ENCODE results near the gene CACTIN.

CACTIN gene

DNA sequence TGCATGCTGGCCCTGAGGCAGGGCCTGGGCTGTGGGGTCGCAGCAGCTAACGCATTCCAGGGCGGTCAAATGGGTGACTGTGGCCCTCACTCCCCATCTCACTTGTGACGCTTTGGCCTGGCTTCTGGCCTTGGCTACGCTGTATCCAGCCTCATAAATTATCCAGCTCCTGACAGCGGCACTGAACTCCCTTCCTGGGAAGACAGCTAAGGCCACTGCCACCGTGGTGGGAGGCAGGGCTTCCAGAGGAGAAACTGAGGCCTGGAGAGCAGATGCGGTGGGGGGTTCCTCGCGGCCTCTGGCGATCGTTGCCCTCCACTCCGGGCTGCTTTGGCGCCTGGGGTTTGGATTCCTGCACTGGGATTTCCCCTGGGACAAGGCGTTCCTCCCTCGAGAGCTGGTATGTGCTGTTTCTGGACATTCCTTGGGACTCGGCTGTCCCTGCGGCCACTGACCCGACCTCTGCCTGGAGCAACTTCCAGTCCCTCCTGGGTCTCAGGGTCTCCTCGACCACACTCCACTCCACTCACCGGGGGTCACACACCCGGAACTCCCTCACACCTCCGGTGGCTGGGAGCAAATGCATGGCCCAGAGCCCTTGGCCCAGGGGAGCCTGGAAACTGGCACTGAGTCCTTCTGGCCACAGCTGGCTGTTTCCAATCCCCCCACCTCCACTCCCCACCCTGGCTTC, 23.3 kb downstream of the CACTIN start:
- TF ChIP-seq, protein P1, sequence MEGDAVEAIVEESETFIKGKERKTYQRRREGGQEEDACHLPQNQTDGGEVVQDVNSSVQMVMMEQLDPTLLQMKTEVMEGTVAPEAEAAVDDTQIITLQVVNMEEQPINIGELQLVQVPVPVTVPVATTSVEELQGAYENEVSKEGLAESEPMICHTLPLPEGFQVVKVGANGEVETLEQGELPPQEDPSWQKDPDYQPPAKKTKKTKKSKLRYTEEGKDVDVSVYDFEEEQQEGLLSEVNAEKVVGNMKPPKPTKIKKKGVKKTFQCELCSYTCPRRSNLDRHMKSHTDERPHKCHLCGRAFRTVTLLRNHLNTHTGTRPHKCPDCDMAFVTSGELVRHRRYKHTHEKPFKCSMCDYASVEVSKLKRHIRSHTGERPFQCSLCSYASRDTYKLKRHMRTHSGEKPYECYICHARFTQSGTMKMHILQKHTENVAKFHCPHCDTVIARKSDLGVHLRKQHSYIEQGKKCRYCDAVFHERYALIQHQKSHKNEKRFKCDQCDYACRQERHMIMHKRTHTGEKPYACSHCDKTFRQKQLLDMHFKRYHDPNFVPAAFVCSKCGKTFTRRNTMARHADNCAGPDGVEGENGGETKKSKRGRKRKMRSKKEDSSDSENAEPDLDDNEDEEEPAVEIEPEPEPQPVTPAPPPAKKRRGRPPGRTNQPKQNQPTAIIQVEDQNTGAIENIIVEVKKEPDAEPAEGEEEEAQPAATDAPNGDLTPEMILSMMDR (IDR thresholded peaks at IDR 0.05; ENCODE audit: control extremely low read depth, extremely low read depth, low read depth, missing control alignments), result no peak
- no peak for DNase-seq (ENCODE audit: extremely low spot score)
- ChIA-PET CTCF (interaction anchor here (1.2 to 2.9 kb wide), 4 partner anchors 14 to 86 kb away, joined by 3 to 9 read pairs (median 3); no protein-coding TSS in a partner anchor), POLR2A (no interaction called here)

DNA sequence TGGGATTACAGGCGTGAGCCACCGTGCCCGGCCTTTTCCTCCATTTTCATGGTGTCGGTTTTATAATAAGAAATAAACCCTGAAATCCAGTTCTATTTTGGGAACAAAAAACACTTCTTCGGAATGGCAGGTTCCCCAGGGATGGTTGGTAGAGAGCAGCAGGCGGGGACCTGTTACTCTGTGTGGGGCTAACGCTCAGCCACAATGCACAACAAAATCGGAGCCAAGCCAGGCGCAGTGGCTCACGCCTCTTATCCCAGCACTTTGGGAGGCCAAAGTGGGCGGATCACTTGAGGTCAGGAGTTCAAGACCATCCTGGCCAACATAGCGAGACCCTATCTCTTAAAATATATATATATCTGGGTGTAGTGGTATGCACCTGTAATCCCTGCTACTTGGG, 25.6 kb downstream of the CACTIN start:
- no peak for DNase-seq (ENCODE audit: extremely low spot score)
- TF ChIP-seq, protein P1 (IDR thresholded peaks at IDR 0.05; ENCODE audit: control extremely low read depth, extremely low read depth, low read depth, missing control alignments), result no peak
- CTCF ChIA-PET, result no interaction called here
- POLR2A ChIA-PET, result no interaction called here

DNA sequence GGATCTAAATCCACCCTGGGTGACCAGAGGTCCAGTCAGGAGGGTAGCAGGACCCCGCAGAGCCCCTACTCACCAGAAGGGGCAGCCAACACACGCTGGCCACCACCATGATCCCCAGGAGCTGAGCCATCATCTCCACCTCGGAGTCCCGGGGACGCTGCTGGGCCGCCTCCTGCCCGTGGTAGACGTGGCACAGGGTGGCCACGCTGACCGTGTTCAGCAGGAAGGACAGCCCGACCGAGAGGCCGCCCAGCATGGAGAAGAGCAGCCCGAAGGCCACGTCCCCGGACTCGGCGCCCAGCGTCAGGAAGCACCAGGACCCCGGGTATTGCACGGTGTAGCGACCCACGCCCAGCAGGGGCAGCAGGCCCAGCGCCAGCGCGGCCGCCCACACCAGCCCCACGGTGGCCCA, 26.8 kb downstream of the CACTIN start:
- DNase-seq (ENCODE audit: extremely low spot score), result no peak
- TF ChIP-seq, protein P1 (IDR thresholded peaks at IDR 0.05; ENCODE audit: control extremely low read depth, extremely low read depth, low read depth, missing control alignments), result no peak
- ChIA-PET POLR2A (no interaction called here), CTCF (no interaction called here)

DNA sequence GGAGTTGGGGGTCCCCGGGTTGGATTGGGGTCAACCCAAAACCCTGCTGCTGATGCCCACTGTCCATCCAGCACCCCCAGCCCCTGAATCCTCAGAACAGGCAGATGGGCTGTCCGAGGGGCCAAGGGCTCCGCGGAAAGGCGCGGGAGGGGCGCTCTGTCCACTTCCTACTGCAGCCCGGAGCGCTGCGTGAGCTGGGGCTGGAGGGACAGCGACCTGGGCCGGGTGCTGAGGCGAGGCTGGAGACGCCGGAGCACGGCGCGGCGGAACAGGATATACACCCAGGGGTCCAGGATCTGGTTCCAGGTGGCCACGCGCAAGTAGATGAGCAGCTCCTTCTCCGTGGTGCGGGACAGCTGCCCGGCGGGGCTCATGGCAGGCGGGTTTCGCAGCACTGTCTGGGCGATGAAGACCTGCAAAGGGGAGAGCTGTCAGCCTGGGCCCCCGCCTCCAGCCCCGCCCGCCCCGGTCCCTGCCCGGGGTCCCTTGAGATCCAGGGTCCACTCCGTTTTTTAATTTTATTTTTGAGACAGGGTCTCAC, 31.0 kb downstream of the CACTIN start:
- POLR2A ChIA-PET, result no interaction called here
- CTCF ChIA-PET, result interaction anchor here (1.5 kb wide), 1 partner anchor 13 kb away, joined by 3 read pairs; no protein-coding TSS in a partner anchor
- DNase-seq (ENCODE audit: extremely low spot score), result no peak
- TF ChIP-seq, protein P1 (IDR thresholded peaks at IDR 0.05; ENCODE audit: control extremely low read depth, extremely low read depth, low read depth, missing control alignments), result no peak

DNA sequence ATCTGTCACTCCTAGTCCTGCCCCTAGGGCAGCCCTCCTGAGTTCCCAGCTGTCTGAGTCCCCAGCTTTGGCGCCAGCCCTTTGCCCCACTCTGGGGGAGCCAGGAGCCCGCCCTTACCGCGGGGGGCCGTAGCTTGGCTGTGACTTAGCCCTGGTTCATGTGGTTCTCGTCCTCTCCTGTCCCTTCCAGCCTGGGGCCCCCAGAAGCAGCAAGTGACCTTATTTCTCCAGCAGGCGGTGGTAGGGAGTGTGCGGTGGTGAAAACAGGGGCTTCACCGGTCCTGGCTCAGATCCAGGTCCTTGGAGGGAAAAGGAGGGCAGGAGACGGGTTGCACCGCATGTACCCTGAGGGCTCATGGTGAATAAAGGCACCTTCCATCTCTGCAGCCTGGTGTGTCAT, 33.4 kb downstream of the CACTIN start:
- ChIA-PET CTCF (interaction anchor here (1.1 to 1.8 kb wide), 2 partner anchors 11 to 14 kb away, joined by 3 to 5 read pairs; no protein-coding TSS in a partner anchor), POLR2A (no interaction called here)
- TF ChIP-seq, protein P1 (IDR thresholded peaks at IDR 0.05; ENCODE audit: control extremely low read depth, extremely low read depth, low read depth, missing control alignments), result no peak
- DNase-seq (ENCODE audit: extremely low spot score), result no peak

DNA sequence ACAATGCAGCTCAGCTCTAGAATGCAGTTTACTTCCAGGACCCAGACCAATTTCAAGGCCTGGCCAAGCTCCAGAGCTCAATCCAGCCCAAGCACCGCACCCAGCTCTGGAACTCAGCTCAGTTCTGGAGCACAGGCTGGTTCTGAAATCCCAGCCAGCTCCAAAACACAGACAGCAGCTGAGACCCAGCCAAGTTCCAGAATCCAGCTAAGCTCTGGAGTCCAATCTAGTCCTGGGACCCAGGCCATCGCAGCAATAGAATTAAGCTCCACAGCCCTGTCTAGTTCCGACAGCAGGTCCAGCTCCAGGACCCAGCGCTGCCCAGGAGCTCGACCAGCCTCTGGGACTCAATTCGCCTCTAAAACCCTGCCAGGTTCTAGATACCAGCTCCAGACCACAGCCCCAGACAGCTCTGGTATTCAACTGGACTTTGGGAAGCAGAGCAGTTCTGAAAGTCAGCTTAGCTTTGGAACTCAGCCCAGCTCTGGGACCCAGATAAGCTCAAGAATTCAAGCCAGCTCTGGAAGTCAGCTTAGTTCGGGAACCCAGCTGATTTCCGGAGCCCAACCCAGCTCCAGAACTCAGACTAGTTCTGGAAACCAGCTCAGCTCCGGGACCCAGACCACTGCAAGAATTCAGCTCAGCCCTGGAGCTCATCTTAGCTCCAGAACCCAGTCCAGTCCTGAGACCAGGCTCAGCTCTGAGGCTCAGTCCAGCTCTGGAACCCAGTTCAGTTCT, 34.5 kb downstream of the CACTIN start:
- ChIA-PET POLR2A (interaction anchor here (1.2 kb wide), 1 partner anchor 10 kb away, joined by 3 read pairs; no protein-coding TSS in a partner anchor), CTCF (interaction anchor here (1.2 to 3.1 kb wide), 7 partner anchors 9 to 47 kb away, joined by 3 to 17 read pairs (median 4); no protein-coding TSS in a partner anchor)
- DNase-seq (ENCODE audit: extremely low spot score), result no peak
- TF ChIP-seq, protein P1 (IDR thresholded peaks at IDR 0.05; ENCODE audit: control extremely low read depth, extremely low read depth, low read depth, missing control alignments), result no peak
